Smooth muscle cell (in vitro differentiated cells): ENCODE data around the gene APOO. TPM values are rescaled to one million over a fixed set of nuclear protein-coding genes. Genes with fewer than 3 reads are reported as not detected.

Experiments
- DNase-seq: peaks from one replicate; lab custom pipeline; 2025; ENCODE audit not compliant: unreplicated experiment; lab: John Stamatoyannopoulos, UW
- H2AFZ ChIP-seq: fragments of 200-600 bp; sonication (generic); 2 replicates; pipeline ENCODE4 v1.6.0; 2016; ENCODE audit warnings: antibody characterized with exemption, low read depth, mild to moderate bottlenecking
- H3F3A ChIP-seq: fragments of 200-600 bp; sonication (generic); 2 replicates; pipeline ENCODE4 v1.6.0; 2017; ENCODE audit warnings: antibody characterized with exemption, low read depth
- H3K27ac ChIP-seq: fragments of 200-600 bp; sonication (generic); 2 replicates; pipeline ENCODE4 v1.5.1; 2016; ENCODE audit warnings: low read depth, mild to moderate bottlenecking
- H3K27me3 ChIP-seq: fragments of 200-600 bp; sonication (generic); 2 replicates; pipeline ENCODE4 v1.6.1; 2016; ENCODE audit warnings: low read depth, mild to moderate bottlenecking
- H3K36me3 ChIP-seq: fragments of 200-600 bp; sonication (generic); 2 replicates; pipeline ENCODE4 v1.5.1; 2016; ENCODE audit warnings: low read depth
- H3K4me1 ChIP-seq: fragments of 200-600 bp; sonication (generic); 2 replicates; pipeline ENCODE4 v1.5.1; 2016; ENCODE audit warnings: low read depth
- H3K4me2 ChIP-seq: fragments of 200-600 bp; sonication (generic); 2 replicates; pipeline ENCODE4 v1.6.0; 2016; ENCODE audit warnings: mild to moderate bottlenecking
- H3K4me3 ChIP-seq: fragments of 200-600 bp; sonication (generic); 2 replicates; pipeline ENCODE4 v1.5.1; 2016; ENCODE audit warnings: mild to moderate bottlenecking
- H3K79me2 ChIP-seq: fragments of 200-600 bp; sonication (generic); 2 replicates; pipeline ENCODE4 v1.6.0; 2016; ENCODE audit warnings: low read depth, mild to moderate bottlenecking
- H3K9ac ChIP-seq: fragments of 200-600 bp; sonication (generic); 2 replicates; pipeline ENCODE4 v1.6.0; 2016; ENCODE audit warnings: low read depth
- H3K9me3 ChIP-seq: fragments of 200-600 bp; sonication (generic); replicated peaks from 2 replicates; pipeline ENCODE4 v1.5.1; 2016; ENCODE audit warnings: low read depth
- H4K20me1 ChIP-seq: fragments of 200-600 bp; sonication (generic); 2 replicates; pipeline ENCODE4 v1.6.0; 2016; ENCODE audit warnings: low read depth
- CTCF ChIP-seq: fragments of 200-600 bp; sonication (generic); IDR thresholded peaks from 2 replicates; pipeline ENCODE4 v1.5.1; 2017; ENCODE audit warnings: borderline replicate concordance, mild to moderate bottlenecking, antibody characterized with exemption; ENCODE audit not compliant: insufficient read depth, poor library complexity, severe bottlenecking
- WGBS: methylation state at CpG from one replicate; pipeline ENCODE4 v1.1.7; 2016; ENCODE audit warnings: low lambda C conversion rate; 5-methylcytosine and 5-hydroxymethylcytosine counted together
- polyA plus RNA-seq: library from polyadenylated mRNA; unstranded; fragments of >200 nt; fragmentation: Nextera tagmentation; extraction: Ambion mirVana; gene quantifications from 2 replicates; pipeline ENCODE4 v1.2.1, GENCODE V29; 2016
- total RNA-seq: library from RNA; depleted of rRNA; stranded (reverse); fragments of >200 nt; gene quantifications from 2 replicates; pipeline ENCODE4 v1.2.3, GENCODE V29; 2014

Gene APOO
- total and polyA plus RNA-seq, 2 experiments from 2014 or later: 38.7 to 54.3 TPM

- Histone ChIP-seq H3K27ac (no peak overlapping the region), H3K4me3 (no peak overlapping the region), H3K4me1 (no peaks in the 10 kb centered on the region), H3K79me2 (no peaks in the 10 kb centered on the region), H2AFZ (no peak overlapping the region), H3K9ac (no peak overlapping the region), H4K20me1 (no peaks in the 10 kb centered on the region), H3K4me2 (no peak overlapping the region), H3K36me3 (no peaks in the 10 kb centered on the region), H3F3A (no peaks in the 10 kb centered on the region), H3K27me3 (no peaks in the 10 kb centered on the region), H3K9me3 (no peaks in the 10 kb centered on the region)
- TF ChIP-seq CTCF: no peak
- 87% methylated on average over 6 of the region's 6 CpGs for WGBS
- DNase-seq: no peak
Observed at GRCh38 chrX:23822841-23823240, 84.9 kb downstream of the APOO start.

- Histone ChIP-seq H3K9ac (no peak overlapping the region), H3F3A (no peaks in the 10 kb centered on the region), H2AFZ (no peak overlapping the region), H3K4me1 (no peaks in the 10 kb centered on the region), H3K27ac (no peak overlapping the region), H3K4me2 (no peak overlapping the region), H3K36me3 (no peaks in the 10 kb centered on the region), H3K79me2 (no peaks in the 10 kb centered on the region), H3K4me3 (no peak overlapping the region), H4K20me1 (no peaks in the 10 kb centered on the region), H3K9me3 (no peaks in the 10 kb centered on the region), H3K27me3 (no peaks in the 10 kb centered on the region)
- no peak for TF ChIP-seq CTCF
- DNase-seq: no peak
- 64% methylated on average over 3 of the region's 3 CpGs for WGBS
Observed at GRCh38 chrX:23822397-23822796, 85.3 kb downstream of the APOO start.

GRCh38 chrX:23821847-23822246 is 85.9 kb downstream of the APOO start:
- no peaks in the 10 kb centered on the region for H3F3A ChIP-seq
- no peaks in the 10 kb centered on the region for H3K36me3 ChIP-seq
- H3K27me3 ChIP-seq: no peaks in the 10 kb centered on the region
- H4K20me1 ChIP-seq: no peaks in the 10 kb centered on the region
- H3K4me3 ChIP-seq: no peak overlapping the region
- DNase-seq: no peak
- no peaks in the 10 kb centered on the region for H3K4me1 ChIP-seq
- no peak overlapping the region for H3K27ac ChIP-seq
- no peak overlapping the region for H2AFZ ChIP-seq
- no peak overlapping the region for H3K4me2 ChIP-seq
- no peaks in the 10 kb centered on the region for H3K9me3 ChIP-seq
- TF ChIP-seq CTCF: no peak
- no peaks in the 10 kb centered on the region for H3K79me2 ChIP-seq
- no peak overlapping the region for H3K9ac ChIP-seq
- 94% methylated on average over 2 of the region's 2 CpGs for WGBS

- no peaks in the 10 kb centered on the region for H3K9me3 ChIP-seq
- H2AFZ ChIP-seq: no peak overlapping the region
- no peak for TF ChIP-seq CTCF
- H3K36me3 ChIP-seq: no peaks in the 10 kb centered on the region
- no peak overlapping the region for H3K4me2 ChIP-seq
- H3K27ac ChIP-seq: no peak overlapping the region
- no peak for DNase-seq
- no peaks in the 10 kb centered on the region for H3K27me3 ChIP-seq
- H3K4me3 ChIP-seq: no peak overlapping the region
- H3F3A ChIP-seq: no peaks in the 10 kb centered on the region
- no peaks in the 10 kb centered on the region for H4K20me1 ChIP-seq
- WGBS: 83% methylated on average over 6 of the region's 6 CpGs
- H3K9ac ChIP-seq: no peak overlapping the region
- no peaks in the 10 kb centered on the region for H3K4me1 ChIP-seq
- no peaks in the 10 kb centered on the region for H3K79me2 ChIP-seq
Observed at GRCh38 chrX:23820235-23820782, 87.4 kb downstream of the APOO start.
